HEK293 (cell line): Measurements from ENCODE around the gene C2orf76.

Source experiments
- KLF10 ChIP-seq: fragments of 450-650 bp; IDR thresholded peaks from 2 replicates; pipeline ENCODE4 v1.5.1; 2018; ENCODE audit warnings: missing biosample characterization, mild to moderate bottlenecking, missing genetic modification characterization
- KLF7 ChIP-seq: fragments of 450-650 bp; formaldehyde crosslinking; IDR thresholded peaks from 2 replicates; pipeline ENCODE4 v1.5.1; 2016; ENCODE audit warnings: missing biosample characterization, missing genetic modification characterization, borderline replicate concordance
- PATZ1 ChIP-seq: fragments of 450-650 bp; formaldehyde crosslinking; IDR thresholded peaks from 2 replicates; pipeline ENCODE4 v1.5.1; 2016; ENCODE audit warnings: missing biosample characterization, missing genetic modification characterization
- SALL2 ChIP-seq: fragments of 450-650 bp; formaldehyde crosslinking; IDR thresholded peaks from 2 replicates; pipeline ENCODE4 v1.5.0; 2017; ENCODE audit warnings: missing biosample characterization, mild to moderate bottlenecking, missing genetic modification characterization, borderline replicate concordance
- TCF7L2 ChIP-seq: IDR thresholded peaks from 2 replicates; pipeline ENCODE4 v1.6.1; 2011; ENCODE audit warnings: low read depth, mild to moderate bottlenecking, inconsistent platforms, low read length, moderate library complexity, borderline replicate concordance
- ZBTB8A ChIP-seq: fragments of 450-650 bp; formaldehyde crosslinking; IDR thresholded peaks from 2 replicates; pipeline ENCODE4 v1.5.1; 2016; ENCODE audit warnings: missing biosample characterization, missing genetic modification characterization
- ZFP37 ChIP-seq: fragments of 450-650 bp; formaldehyde crosslinking; IDR thresholded peaks from 2 replicates; pipeline ENCODE4 v1.5.1; 2016; ENCODE audit warnings: missing biosample characterization, missing genetic modification characterization
- ZNF549 ChIP-seq: fragments of 450-650 bp; IDR thresholded peaks from 2 replicates; pipeline ENCODE4 v1.5.1; 2018; ENCODE audit warnings: missing biosample characterization, missing genetic modification characterization, mild to moderate bottlenecking, inconsistent platforms, moderate library complexity
- TF ChIP-seq, protein P1 (sequence below): fragments of 450-650 bp; formaldehyde crosslinking; IDR thresholded peaks from 2 replicates; pipeline ENCODE4 v1.5.1; 2016; ENCODE audit warnings: missing biosample characterization, missing genetic modification characterization

DNA sequence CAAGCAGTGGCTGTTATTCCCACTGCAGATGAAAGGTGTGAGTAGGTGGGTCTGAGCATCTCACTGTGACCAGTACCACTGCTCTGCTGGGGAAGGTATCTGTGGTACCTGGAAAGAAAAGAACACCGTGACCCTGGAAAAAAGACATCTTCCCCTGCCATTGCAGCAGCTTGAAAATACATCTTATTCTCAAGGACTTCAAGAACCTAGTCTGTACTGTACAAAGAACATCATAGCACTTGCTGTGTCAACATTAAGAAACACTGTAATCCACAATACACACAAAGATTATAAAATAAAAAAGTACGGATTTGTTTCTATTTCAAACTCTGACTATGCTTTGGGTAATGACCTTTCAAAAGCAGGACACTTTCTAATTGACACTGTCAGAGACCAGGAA lies 28.9 kb downstream of the C2orf76 start:
- no peak for TF ChIP-seq ZFP37 (tag by site-specific recombination)
- TF ChIP-seq KLF10 (tag by site-specific recombination), result no peak
- TF ChIP-seq, protein P1, sequence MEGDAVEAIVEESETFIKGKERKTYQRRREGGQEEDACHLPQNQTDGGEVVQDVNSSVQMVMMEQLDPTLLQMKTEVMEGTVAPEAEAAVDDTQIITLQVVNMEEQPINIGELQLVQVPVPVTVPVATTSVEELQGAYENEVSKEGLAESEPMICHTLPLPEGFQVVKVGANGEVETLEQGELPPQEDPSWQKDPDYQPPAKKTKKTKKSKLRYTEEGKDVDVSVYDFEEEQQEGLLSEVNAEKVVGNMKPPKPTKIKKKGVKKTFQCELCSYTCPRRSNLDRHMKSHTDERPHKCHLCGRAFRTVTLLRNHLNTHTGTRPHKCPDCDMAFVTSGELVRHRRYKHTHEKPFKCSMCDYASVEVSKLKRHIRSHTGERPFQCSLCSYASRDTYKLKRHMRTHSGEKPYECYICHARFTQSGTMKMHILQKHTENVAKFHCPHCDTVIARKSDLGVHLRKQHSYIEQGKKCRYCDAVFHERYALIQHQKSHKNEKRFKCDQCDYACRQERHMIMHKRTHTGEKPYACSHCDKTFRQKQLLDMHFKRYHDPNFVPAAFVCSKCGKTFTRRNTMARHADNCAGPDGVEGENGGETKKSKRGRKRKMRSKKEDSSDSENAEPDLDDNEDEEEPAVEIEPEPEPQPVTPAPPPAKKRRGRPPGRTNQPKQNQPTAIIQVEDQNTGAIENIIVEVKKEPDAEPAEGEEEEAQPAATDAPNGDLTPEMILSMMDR (tag by site-specific recombination), result no peak
- no peak for TF ChIP-seq ZNF549 (tag by site-specific recombination)
- TF ChIP-seq PATZ1 (tag by site-specific recombination), result no peak
- no peak for TF ChIP-seq TCF7L2
- TF ChIP-seq KLF7 (tag by site-specific recombination), result no peak
- TF ChIP-seq ZBTB8A (tag by site-specific recombination), result no peak
- no peak for TF ChIP-seq SALL2 (tag by site-specific recombination)
